ENCODE data around the gene GLI3.
A peak's percentile ranks its signal among the peaks of the same experiment; 100 is the strongest.

Gene GLI3

GRCh38 chr7:42033480-42033879 is 203.5 kb downstream of the GLI3 start:
- no peak for DNase-seq (ENCODE audit: low spot score)

GRCh38 chr7:42029405-42029804 is 207.6 kb downstream of the GLI3 start:
- no peak for DNase-seq (ENCODE audit: low spot score)

- no peak for DNase-seq (ENCODE audit: low spot score)
These were observed 209.5 kb downstream of the GLI3 start for GRCh38 chr7:42027521-42027920.

- no peak for DNase-seq (ENCODE audit: low spot score)
These were observed 210.3 kb downstream of the GLI3 start for GRCh38 chr7:42026622-42027197.

- DNase-seq (ENCODE audit: low spot score): no peak
These were observed 211.2 kb downstream of the GLI3 start for GRCh38 chr7:42025635-42026375.

- no peak for DNase-seq (ENCODE audit: low spot score)
These were observed 212.5 kb downstream of the GLI3 start for GRCh38 chr7:42024537-42024936.

GRCh38 chr7:42023262-42023661 is 213.7 kb downstream of the GLI3 start:
- DNase-seq (ENCODE audit: low spot score): no peak

GRCh38 chr7:42022791-42023190 is 214.2 kb downstream of the GLI3 start:
- DNase-seq (ENCODE audit: low spot score): no peak

GRCh38 chr7:42022056-42022455 is 215.0 kb downstream of the GLI3 start:
- DNase-seq (ENCODE audit: low spot score): no peak

- no peak for DNase-seq (ENCODE audit: low spot score)
These were observed 215.4 kb downstream of the GLI3 start for GRCh38 chr7:42021631-42022030.

- no peak for DNase-seq (ENCODE audit: low spot score)
These were observed 216.9 kb downstream of the GLI3 start for GRCh38 chr7:42020061-42020460.

GRCh38 chr7:42017349-42017986 is 219.5 kb downstream of the GLI3 start:
- no peak for DNase-seq (ENCODE audit: low spot score)

GRCh38 chr7:42016517-42016916 is 220.5 kb downstream of the GLI3 start:
- no peak for DNase-seq (ENCODE audit: low spot score)

- DNase-seq (ENCODE audit: low spot score): peak; percentile 33
These were observed 222.1 kb downstream of the GLI3 start for GRCh38 chr7:42014625-42015618.

GRCh38 chr7:42012786-42013360 is 224.1 kb downstream of the GLI3 start:
- no peak for DNase-seq (ENCODE audit: low spot score)

GRCh38 chr7:42012313-42012712 is 224.7 kb downstream of the GLI3 start:
- no peak for DNase-seq (ENCODE audit: low spot score)

GRCh38 chr7:42011846-42012245 is 225.2 kb downstream of the GLI3 start:
- DNase-seq (ENCODE audit: low spot score): no peak

- DNase-seq (ENCODE audit: low spot score): peak; percentile 40
These were observed 226.3 kb downstream of the GLI3 start for GRCh38 chr7:42010751-42011150.

GRCh38 chr7:42006801-42007513 is 230.1 kb downstream of the GLI3 start:
- no peak for DNase-seq (ENCODE audit: low spot score)

GRCh38 chr7:42002654-42003053 is 234.4 kb downstream of the GLI3 start:
- no peak for DNase-seq (ENCODE audit: low spot score)

- DNase-seq (ENCODE audit: low spot score): no peak
These were observed 237.2 kb downstream of the GLI3 start for GRCh38 chr7:41999736-42000283.

All from AG20443 (cell line).